Body of pancreas (tissue), 4 donors: ENCODE data around the gene GGTA1. TPM values are rescaled to one million over a fixed set of nuclear protein-coding genes. Genes with fewer than 3 reads are reported as not detected.

Experiments
- ATAC-seq: fragments of 150-250 bp; one replicate; pipeline ENCODE4 v1.9.1; 2016
- DNase-seq, 4 donors: peaks; one replicate each; pipeline ENCODE4 v3.0.0-alpha.2; 2019
- H3K27ac ChIP-seq, 4 donors: fragments of 200-600 bp; sonication (generic); 1 replicate in 3 of 4; 2 replicates in 1 of 4; pipeline versions ENCODE4 v1.5.1 to v1.6.1; 2016 to 2019; ENCODE audit warnings: mild to moderate bottlenecking in 1 of 4, mixed read lengths in 1 of 4, moderate library complexity in 1 of 4
- H3K27me3 ChIP-seq, 2 donors: fragments of 200-600 bp; sonication (generic); one replicate each; pipeline ENCODE4 v1.6.0; 2016; ENCODE audit warnings: mild to moderate bottlenecking in 1 of 2
- H3K36me3 ChIP-seq, 2 donors: fragments of 200-600 bp; sonication (generic); replicated peaks in 1 of 2; 2 replicates each; pipeline ENCODE4 v1.5.1; 2016; ENCODE audit warnings: low read depth in 2 of 2; ENCODE audit not compliant: insufficient read depth in 1 of 2
- H3K4me1 ChIP-seq: fragments of 200-600 bp; sonication (generic); one replicate; pipeline ENCODE4 v1.6.0; 2016
- H3K4me3 ChIP-seq, 2 donors: fragments of 200-600 bp; sonication (generic); 1 replicate in 1 of 2; 2 replicates in 1 of 2; pipeline ENCODE4 v1.5.1; 2016 to 2019
- H3K9me3 ChIP-seq, 3 donors: fragments of 200-600 bp; sonication (generic); 1 replicate in 2 of 3; 2 replicates in 1 of 3; pipeline ENCODE4 v1.5.1; 2016
- CTCF ChIP-seq, 7 experiments: fragments of 450-650 bp in 4 of 7; fragments of 200-600 bp in 3 of 7; sonication (generic) in 3 of 7; IDR thresholded peaks; one replicate each; pipeline ENCODE4 v1.5.1; 2016 to 2019; ENCODE audit warnings: antibody characterized with exemption in 7 of 7
- POLR2A ChIP-seq, 3 donors: fragments of 450-650 bp; IDR thresholded peaks; one replicate each; pipeline ENCODE4 v1.6.1; 2016; ENCODE audit warnings: antibody characterized with exemption in 3 of 3, mild to moderate bottlenecking in 2 of 3
- WGBS, 2 donors: methylation state at CpG; one replicate each; pipeline ENCODE4 v1.1.5; 2017; 5-methylcytosine and 5-hydroxymethylcytosine counted together
- intact Hi-C: fragments of 100-400 bp; cut with DNase I; formaldehyde crosslinking; loops from one replicate; pipeline ENCODE4 v1.15.1; 2023
- total RNA-seq, 2 donors: library from RNA; depleted of rRNA; stranded (reverse); fragments of >200 nt; gene quantifications; one replicate each; pipeline ENCODE4 v1.1.0, GENCODE V29; 2016

The GGTA1 gene
- total RNA-seq, 2 donors from 2014 or later = 2.3 to 2.6 TPM

DNA sequence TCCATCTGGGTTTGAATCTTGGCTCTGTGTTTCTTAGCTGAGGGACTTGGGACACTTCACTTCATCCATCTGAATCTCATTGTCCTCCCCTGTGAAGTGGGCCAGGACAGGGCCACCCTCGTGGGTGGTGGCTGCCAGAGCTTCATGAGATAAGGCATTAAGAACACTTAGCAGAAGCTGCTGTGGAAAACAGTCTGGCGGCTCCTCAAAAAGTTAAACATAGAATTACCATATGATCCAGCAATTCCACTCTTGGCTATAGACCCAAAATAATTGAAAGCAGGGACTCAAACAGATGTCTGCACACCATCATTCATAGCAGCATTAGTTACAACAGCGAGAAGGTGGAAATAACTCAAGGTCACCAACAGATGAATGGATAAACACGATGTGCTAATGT, 42.4 kb upstream of the GGTA1 start:
- TF ChIP-seq POLR2A (IDR thresholded peaks at IDR 0.05) (no peak), CTCF (IDR thresholded peaks at IDR 0.05) (no peak)

DNA sequence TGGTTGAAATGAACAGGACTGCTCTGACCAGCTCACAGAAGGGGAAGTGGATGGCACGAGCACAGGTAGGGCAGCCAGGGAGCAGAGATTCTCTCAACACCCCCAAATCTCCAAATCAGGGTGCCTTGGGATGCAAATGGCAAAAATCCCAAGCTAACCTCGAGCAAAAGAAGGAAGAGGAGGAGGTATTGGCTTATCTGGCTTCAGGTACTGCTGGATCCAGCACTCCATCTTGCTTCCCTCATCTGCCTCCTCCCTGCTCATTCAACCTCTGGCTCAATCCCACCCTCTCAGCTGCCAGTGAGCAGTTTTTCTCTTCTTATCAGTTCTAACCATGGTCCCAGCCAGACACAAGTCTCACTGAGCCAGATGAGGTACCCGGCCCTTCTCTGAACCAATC, 41.6 kb upstream of the GGTA1 start:
- intact Hi-C loops = loop anchor here (10.0 kb wide), 1 partner anchor 454 kb away; no protein-coding TSS in a partner anchor
- TF ChIP-seq POLR2A (IDR thresholded peaks at IDR 0.05) (no peak), CTCF (IDR thresholded peaks at IDR 0.05) (no peak)
- no peaks in the 10 kb centered on the region for H3K9me3 ChIP-seq

More for the DNA sequence above, 42.4 kb upstream of the GGTA1 start:
- DNase-seq (no peak), ATAC-seq (no peak)
- Histone ChIP-seq H3K9me3 (no peaks in the 10 kb centered on the region), H3K4me1 (peaks cover 9% of the 10 kb centered on the region), H3K27ac (no peak overlapping the region), H3K36me3 (no peaks in the 10 kb centered on the region), H3K4me3 (no peak overlapping the region), H3K27me3 (no peaks in the 10 kb centered on the region)
- WGBS, 2 donors = 58 to 74% methylated on average over 4 of the region's 4 CpGs
- intact Hi-C loops = loop anchor here (10.0 kb wide), 1 partner anchor 453 kb away; no protein-coding TSS in a partner anchor

GRCh38 chr9:121538221-121538620, 38.6 kb upstream of the GGTA1 start:
- Histone ChIP-seq H3K4me3 (no peak overlapping the region), H3K4me1 (no peaks in the 10 kb centered on the region), H3K36me3 (no peaks in the 10 kb centered on the region), H3K9me3 (no peaks in the 10 kb centered on the region), H3K27me3 (no peaks in the 10 kb centered on the region), H3K27ac (no peak overlapping the region)
- no peak for ATAC-seq
- 80 to 88% methylated on average over 7 of the region's 7 CpGs for WGBS, 2 donors
- no peak for TF ChIP-seq CTCF (IDR thresholded peaks at IDR 0.05)
- TF ChIP-seq POLR2A (IDR thresholded peaks at IDR 0.05) = no peak
- intact Hi-C loops = no loop called here
- DNase-seq = no peak

More for the DNA sequence above, 41.6 kb upstream of the GGTA1 start:
- no peak overlapping the region for H3K27ac ChIP-seq
- no peak overlapping the region for H3K4me3 ChIP-seq
- no peaks in the 10 kb centered on the region for H3K36me3 ChIP-seq
- H3K27me3 ChIP-seq = no peaks in the 10 kb centered on the region
- no peak for DNase-seq
- ATAC-seq = no peak
- peaks cover 7% of the 10 kb centered on the region for H3K4me1 ChIP-seq
- 61 to 85% methylated on average over 3 of the region's 3 CpGs for WGBS, 2 donors

GRCh38 chr9:121537283-121537682, 37.6 kb upstream of the GGTA1 start:
- Histone ChIP-seq H3K27me3 (no peaks in the 10 kb centered on the region), H3K4me3 (no peak overlapping the region), H3K4me1 (no peaks in the 10 kb centered on the region), H3K36me3 (no peaks in the 10 kb centered on the region), H3K27ac (no peak overlapping the region), H3K9me3 (no peaks in the 10 kb centered on the region)
- intact Hi-C loops = no loop called here
- ATAC-seq (no peak), DNase-seq (peak in 1 of 4 donors; percentile 8)
- 26 to 32% methylated on average over 5 of the region's 5 CpGs for WGBS, 2 donors
- TF ChIP-seq POLR2A (IDR thresholded peaks at IDR 0.05) (no peak), CTCF (IDR thresholded peaks at IDR 0.05) (no peak)

DNA sequence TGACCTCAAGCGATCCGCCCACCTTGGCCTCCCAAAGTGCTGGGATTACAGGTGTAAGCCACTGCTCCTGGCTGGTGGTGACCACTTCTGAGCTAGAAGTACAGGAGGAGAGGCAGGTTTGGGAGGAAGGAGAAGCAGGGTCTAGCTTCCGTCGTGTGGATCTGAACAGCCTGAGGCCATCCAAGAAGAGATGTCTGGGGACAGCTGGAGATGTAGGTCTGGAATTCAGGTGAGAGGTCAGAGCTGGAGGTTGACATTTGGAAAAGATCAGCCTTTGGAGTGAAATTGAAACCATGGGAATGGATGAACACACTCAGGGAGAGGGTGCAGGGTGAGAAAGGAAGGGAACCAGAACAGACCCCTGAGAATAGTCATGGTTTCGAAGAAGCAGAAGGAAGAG, 33.2 kb upstream of the GGTA1 start:
- WGBS, 2 donors = 76 to 86% methylated on average over 5 of the region's 5 CpGs
- H3K36me3 ChIP-seq = no peaks in the 10 kb centered on the region
- intact Hi-C loops = no loop called here

More for the DNA sequence above, 33.2 kb upstream of the GGTA1 start:
- no peaks in the 10 kb centered on the region for H3K27me3 ChIP-seq
- DNase-seq (no peak), ATAC-seq (no peak)
- no peak overlapping the region for H3K4me3 ChIP-seq
- TF ChIP-seq CTCF (IDR thresholded peaks at IDR 0.05) (no peak), POLR2A (IDR thresholded peaks at IDR 0.05) (no peak)
- H3K9me3 ChIP-seq = no peaks in the 10 kb centered on the region
- H3K4me1 ChIP-seq = no peaks in the 10 kb centered on the region
- no peak overlapping the region for H3K27ac ChIP-seq
